NT2/D1 (cell line): Measurements from ENCODE around the gene WNT9B.

Source experiments
- SUZ12 ChIP-seq: IDR thresholded peaks from 2 replicates; pipeline ENCODE4 v1.6.1; 2011; ENCODE audit not compliant: insufficient read length, insufficient read depth; ENCODE audit errors: extremely low read depth
- YY1 ChIP-seq: IDR thresholded peaks from 2 replicates; pipeline ENCODE4 v1.6.1; 2011; ENCODE audit not compliant: insufficient read length, insufficient read depth
- ZNF274 ChIP-seq: IDR thresholded peaks from 2 replicates; pipeline ENCODE4 v1.6.1; 2011; ENCODE audit warnings: mild to moderate bottlenecking, low read depth, low read length

DNA sequence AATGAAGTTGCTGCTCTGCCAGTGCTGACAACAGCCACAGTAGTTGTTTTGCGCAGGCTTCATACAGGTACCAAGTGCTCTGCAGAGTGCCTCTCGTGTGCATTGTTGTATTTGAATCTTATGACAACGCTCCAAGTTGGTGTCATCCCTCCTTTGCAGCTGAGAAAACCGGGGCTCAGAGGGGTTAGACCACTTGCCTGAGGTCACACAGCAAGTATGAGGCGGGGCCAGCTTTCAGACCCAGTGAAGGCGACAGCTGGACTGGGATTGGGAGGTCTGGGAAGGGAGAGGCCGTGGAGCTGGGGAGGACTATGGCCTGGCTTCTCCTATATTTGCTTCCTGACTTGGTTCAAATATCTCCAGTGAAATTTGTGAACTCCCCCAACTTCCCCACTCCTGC lies 33.2 kb downstream of the WNT9B start:
- TF ChIP-seq SUZ12 = no peak
- no peak for TF ChIP-seq YY1
- no peak for TF ChIP-seq ZNF274
